HG02588 (cell line): ENCODE results near the gene PTPRN2.

Experiments
- ATAC-seq: cut with Tn5 transposase; IDR thresholded peaks from one replicate; pipeline ENCODE4 v1.9.1; 2021; ENCODE audit warnings: mild to moderate bottlenecking, moderate library complexity; ENCODE audit not compliant: unreplicated experiment

Gene PTPRN2

GRCh38 chr7:158015403-158016179, 572.0 kb downstream of the PTPRN2 start:
- ATAC-seq, result no peak

GRCh38 chr7:158014976-158015375, 572.6 kb downstream of the PTPRN2 start:
- ATAC-seq, result no peak

- ATAC-seq, result no peak
Measured at GRCh38 chr7:158013085-158013668, 574.4 kb downstream of the PTPRN2 start.

- no peak for ATAC-seq
Measured at GRCh38 chr7:158011941-158012340, 575.7 kb downstream of the PTPRN2 start.

- ATAC-seq, result no peak
Measured at GRCh38 chr7:158010961-158011693, 576.5 kb downstream of the PTPRN2 start.

GRCh38 chr7:158009886-158010285, 577.7 kb downstream of the PTPRN2 start:
- ATAC-seq, result no peak

- no peak for ATAC-seq
Measured at GRCh38 chr7:158008267-158008666, 579.4 kb downstream of the PTPRN2 start.

- ATAC-seq, result no peak
Measured at GRCh38 chr7:158007697-158008257, 579.8 kb downstream of the PTPRN2 start.

GRCh38 chr7:158006841-158007696, 580.6 kb downstream of the PTPRN2 start:
- ATAC-seq, result no peak

GRCh38 chr7:158005531-158005930, 582.1 kb downstream of the PTPRN2 start:
- ATAC-seq, result no peak

- no peak for ATAC-seq
Measured at GRCh38 chr7:158004123-158004490, 583.5 kb downstream of the PTPRN2 start.

- ATAC-seq, result no peak
Measured at GRCh38 chr7:158003441-158004122, 584.0 kb downstream of the PTPRN2 start.

- no peak for ATAC-seq
Measured at GRCh38 chr7:158002486-158003080, 585.0 kb downstream of the PTPRN2 start.

- no peak for ATAC-seq
Measured at GRCh38 chr7:158001621-158002320, 585.9 kb downstream of the PTPRN2 start.

- no peak for ATAC-seq
Measured at GRCh38 chr7:158001003-158001402, 586.6 kb downstream of the PTPRN2 start.

GRCh38 chr7:158000160-158000559, 587.5 kb downstream of the PTPRN2 start:
- ATAC-seq, result no peak

- ATAC-seq, result no peak
Measured at GRCh38 chr7:157998884-157999552, 588.6 kb downstream of the PTPRN2 start.

- no peak for ATAC-seq
Measured at GRCh38 chr7:157997471-157997870, 590.2 kb downstream of the PTPRN2 start.

- no peak for ATAC-seq
Measured at GRCh38 chr7:157997080-157997440, 590.6 kb downstream of the PTPRN2 start.
